GM18909 (cell line): ENCODE data around the gene PPFIBP2.

Source experiments
- ATAC-seq: cut with Tn5 transposase; IDR thresholded peaks from one replicate; pipeline ENCODE4 v1.9.1; 2021; ENCODE audit warnings: mild to moderate bottlenecking; ENCODE audit not compliant: unreplicated experiment, poor library complexity

PPFIBP2 gene

GRCh38 chr11:7574491-7575130 lies 60.8 kb downstream of the PPFIBP2 start:
- no peak for ATAC-seq

DNA sequence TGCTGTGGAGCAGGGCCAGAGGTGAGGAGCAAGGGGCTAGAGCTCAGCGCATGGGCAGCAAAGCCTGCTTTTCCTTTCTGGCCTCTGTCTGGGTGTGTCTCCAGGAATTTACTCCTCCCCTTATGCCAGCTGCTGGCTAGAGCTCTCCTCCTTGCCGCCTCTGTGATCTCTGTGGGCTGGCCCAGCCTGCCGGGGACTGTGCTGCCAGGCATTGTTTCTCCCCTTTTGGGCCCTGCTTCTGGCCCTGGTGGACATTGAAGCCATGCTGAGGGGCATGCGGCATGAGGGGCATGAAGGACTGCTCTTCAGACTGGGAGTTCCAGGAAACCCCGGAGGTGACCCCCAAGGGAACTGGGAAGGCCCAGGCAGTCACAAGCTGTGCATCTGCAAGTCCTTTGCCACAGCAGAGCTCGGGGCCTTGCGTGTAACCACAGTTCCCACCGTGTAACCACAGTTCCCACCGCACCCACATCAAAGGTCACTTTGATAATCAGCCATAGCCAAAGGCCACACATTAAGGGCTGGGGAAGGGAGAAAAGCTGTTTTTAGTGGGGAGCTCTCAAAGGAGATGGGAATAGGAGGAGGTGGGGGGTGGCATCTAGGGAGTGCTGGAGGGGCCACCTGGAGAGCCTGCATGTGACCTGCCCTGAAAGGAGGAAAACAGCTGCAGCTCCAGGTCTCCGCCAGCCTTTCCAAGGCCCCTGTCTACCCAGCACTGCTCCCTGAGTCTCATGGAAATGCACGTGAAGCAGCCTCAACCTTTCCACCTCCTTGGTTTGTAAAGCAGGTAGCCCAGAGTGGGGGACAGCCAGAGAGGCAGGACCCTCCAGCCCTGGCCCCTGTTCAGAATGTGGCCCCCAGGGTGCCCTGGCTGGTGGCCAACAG lies 62.3 kb downstream of the PPFIBP2 start:
- no peak for ATAC-seq

DNA sequence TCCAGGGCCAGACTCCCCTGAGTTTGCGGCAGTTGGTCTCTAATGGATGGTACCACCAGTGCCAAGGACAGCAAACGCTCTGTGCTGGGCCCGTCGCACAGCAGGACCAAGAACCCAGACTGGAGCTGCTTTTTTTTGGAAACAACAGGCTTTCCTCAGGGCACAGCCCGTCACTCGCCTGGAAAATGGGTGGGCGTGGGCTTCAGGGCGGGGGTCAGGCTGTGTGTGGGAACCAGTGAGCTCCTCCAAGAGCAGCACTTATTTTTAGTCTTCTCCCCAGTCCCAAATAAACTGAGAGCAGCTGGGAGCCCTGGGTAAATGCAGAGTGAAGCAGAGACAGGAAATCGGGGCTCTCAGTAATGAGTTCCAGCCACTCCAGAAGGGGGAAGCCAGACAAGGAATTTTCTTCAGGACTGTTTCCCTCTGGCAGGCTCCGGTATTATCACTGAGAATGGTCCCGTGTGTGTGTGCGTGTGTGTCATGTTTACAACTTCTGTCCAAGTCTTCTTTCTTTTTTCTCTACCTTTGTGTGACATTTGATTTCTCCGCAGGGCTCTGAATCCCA lies 63.0 kb downstream of the PPFIBP2 start:
- no peak for ATAC-seq

DNA sequence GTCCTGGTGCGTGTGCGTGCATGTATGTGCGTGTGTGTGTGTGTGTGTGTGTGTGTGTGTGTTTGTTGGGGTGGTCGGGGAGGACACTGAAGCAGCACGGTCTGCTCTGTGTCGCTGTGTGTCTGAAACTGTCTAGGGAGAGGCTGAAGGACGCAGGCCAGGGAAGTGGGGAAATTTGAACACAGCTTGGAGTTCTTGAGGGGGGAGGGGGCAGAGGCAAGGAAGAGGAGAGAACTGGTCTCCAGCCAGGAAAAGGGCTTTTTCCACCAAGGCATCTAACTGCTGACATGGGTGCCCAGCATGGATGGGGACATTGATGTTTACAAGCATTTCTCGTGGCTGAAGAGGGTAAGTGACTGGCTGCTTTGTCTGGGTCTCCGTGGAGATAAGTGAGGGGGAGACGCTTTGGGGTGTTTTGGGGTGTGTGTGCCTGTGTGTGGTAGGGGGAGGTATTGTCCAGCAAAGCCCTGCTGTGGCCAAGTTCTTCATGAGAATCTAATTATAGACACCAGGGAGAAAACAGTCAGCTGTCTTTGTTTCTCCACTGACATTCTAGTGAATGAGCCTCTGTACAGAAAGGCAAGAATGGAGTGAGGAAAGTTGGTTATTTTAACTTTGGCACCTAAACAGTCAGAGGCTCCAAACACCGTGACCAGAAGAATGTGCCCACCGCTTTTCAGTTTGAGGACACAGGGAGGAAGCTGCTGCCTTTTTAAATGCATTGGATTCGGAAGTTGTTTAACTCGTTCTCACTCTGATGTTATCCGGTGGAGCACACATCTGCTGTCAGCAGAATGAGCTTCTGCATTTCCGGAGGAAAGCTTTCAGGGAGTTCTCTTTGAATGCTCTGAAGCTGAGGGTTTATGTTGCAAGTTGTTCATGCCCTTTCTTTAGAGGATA lies 63.7 kb downstream of the PPFIBP2 start:
- peak; percentile 71 for ATAC-seq

DNA sequence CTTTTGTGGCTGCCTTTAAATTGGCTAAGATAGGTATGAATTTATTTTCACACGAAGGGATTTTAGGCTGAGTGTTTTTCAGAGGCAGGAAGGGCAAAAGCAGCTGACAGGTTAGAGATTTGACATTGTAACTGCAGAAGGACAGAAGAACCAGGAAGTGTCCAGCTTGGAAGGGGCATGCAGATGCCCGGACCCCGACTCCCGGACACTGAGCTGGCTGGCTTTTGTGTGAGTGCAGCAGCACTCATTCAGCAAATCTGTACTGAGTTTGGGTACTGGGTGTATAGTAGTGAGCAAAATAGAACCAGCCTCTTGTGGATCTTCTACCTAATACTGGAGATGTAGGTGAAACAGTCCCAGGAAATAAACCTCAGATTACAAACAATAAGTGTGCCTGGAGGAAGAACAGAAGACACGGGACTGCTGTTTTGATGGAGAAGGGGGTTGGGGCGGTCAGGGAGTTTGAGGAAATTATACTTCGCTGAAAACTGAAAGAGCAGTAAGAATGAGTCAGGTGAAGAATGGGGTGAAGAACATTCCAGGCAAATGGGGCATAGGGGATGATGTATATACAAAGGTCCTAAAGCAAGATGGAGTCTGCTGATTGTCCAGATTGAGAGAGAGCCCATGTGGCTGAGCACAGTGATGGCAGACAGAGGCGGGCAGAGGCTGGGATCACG lies 64.6 kb downstream of the PPFIBP2 start:
- no peak for ATAC-seq

- no peak for ATAC-seq
Observed at GRCh38 chr11:7579361-7579791, 65.6 kb downstream of the PPFIBP2 start.

- ATAC-seq = no peak
Observed at GRCh38 chr11:7581021-7581590, 67.3 kb downstream of the PPFIBP2 start.

GRCh38 chr11:7582338-7582985 lies 68.7 kb downstream of the PPFIBP2 start:
- no peak for ATAC-seq

DNA sequence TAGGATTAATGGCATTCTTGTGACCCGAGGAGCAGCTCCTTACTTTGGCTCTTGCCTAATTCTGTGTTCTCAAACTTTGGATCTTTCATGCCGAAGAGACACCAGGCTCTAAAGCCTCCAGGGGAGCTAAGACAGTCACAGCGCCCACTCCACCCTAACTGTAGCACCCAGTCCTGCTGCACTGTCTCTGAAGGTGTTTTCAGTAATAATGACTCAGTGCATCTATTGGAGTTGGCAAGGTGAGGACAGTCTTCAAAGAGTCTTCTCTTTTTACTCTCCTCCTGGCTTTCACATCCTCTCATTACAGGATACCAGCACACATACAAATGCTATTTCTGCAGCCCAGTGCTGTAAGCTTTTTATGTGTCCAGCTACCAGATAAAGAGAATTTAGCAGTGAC lies 69.4 kb downstream of the PPFIBP2 start:
- ATAC-seq = no peak

DNA sequence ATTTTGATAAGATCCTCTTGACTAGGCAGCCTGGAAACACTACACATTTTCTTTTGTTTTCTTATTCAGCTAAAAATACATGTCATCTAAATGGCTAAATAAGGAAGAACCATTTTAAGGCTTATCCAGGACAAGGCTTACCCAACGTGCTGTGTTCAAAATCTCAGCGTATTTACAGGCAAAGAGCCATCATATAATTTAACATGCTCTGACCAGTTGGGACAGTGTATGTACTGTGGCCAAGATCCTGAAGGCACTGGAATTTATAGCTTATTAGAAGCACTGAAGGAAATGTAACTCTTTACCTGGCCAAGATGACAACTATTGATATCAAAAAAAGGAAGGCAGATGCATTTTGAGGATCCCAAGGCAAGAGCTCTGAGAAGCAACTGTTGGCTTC lies 71.1 kb downstream of the PPFIBP2 start:
- ATAC-seq = no peak

DNA sequence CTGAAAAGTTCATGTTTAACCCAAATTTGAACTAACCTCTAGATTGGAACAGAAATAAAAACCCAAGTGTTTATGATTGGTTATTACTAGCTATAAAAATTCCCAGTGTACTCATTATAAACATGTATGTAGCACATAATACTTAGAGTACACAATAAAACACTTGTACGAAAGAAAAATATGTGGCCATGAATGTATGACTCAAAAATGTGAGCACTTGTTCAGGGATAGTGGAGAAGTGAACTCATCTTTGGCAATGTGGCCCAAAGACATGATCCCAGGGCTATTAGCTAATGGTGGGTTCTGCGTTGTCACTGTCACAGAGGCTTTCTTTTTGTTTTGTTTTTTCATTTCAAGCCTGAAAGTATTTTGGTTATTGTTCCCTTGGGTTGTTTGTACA lies 72.0 kb downstream of the PPFIBP2 start:
- ATAC-seq = no peak

- no peak for ATAC-seq
Observed at GRCh38 chr11:7586376-7586775, 72.6 kb downstream of the PPFIBP2 start.

DNA sequence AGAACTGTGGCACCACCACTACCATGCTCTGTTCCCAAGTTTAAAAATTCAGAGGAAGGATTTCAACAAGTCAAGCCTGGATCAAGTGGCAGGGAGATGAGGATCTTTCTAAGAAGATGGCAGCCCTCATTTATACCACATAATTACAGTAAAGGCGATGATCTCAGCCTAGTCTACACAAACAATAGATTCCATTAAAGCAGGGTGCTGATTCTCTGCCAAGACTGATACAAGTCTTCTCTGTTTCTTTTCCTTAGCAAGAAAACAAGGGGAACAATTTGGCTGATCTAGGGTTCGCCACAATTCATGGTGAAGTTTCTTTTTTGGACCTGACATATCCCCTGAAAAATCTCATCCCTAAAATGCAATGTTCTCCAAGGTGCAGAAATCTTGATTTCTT lies 73.9 kb downstream of the PPFIBP2 start:
- ATAC-seq = no peak

GRCh38 chr11:7589861-7590260 lies 76.1 kb downstream of the PPFIBP2 start:
- no peak for ATAC-seq

DNA sequence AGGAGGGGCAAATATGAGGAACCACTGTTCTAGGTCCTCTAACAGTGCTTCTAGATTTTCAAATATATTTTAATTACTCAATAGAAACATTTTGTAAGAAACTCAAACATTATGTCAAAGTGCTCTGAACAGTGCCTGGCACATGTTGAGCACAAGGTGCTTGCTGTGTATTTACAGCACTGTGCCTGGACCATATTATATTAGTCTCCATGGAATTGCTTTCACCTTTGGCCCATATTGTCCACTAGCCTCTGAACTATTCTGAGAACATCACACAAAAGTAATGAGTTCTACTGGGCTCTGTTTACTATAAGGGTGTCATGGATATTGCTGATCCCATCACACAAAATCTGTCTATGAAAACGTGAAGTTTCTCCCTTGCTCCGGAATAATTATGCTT lies 76.7 kb downstream of the PPFIBP2 start:
- ATAC-seq = no peak

GRCh38 chr11:7591107-7591894 lies 77.5 kb downstream of the PPFIBP2 start:
- ATAC-seq = no peak

DNA sequence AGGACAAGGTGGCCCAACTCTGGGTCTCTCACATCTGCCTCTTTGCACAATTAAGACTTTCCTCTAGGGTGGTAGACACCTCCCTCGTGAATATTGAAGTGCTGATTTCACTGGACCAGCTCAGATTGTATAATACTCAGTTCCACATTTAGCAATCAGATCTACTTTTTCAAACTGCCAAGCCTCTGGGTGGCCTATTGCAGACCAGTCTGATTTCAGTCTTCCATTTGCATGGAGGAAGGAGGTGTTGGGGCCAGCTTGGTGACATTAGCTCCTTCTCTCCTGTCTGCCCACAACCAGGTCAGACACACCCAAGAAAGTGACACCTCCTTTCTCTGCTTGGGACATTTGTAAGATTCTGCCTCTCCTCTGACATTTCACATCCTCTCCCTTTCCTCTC lies 78.2 kb downstream of the PPFIBP2 start:
- peak; percentile 70 for ATAC-seq

GRCh38 chr11:7592711-7593110 lies 78.9 kb downstream of the PPFIBP2 start:
- ATAC-seq = no peak
